GM18508 (cell line): ENCODE results near the gene NRIP2.
"Not testable (repeated sequence)": the region's sequence is repeated elsewhere in the genome, so short reads cannot be mapped to it uniquely, and the experiment has no call there.

Experiments used
- ATAC-seq: cut with Tn5 transposase; IDR thresholded peaks from one replicate; pipeline ENCODE4 v1.9.1; 2021; ENCODE audit warnings: moderate number of reproducible peaks; ENCODE audit not compliant: insufficient read depth, unreplicated experiment

Gene NRIP2

GRCh38 chr12:2834581-2835491 lies at the start of gene NRIP2:
TSS of gene NRIP2 (minus strand) at chr12:2835035. CDS start at chr12:2834983, 52 bp downstream.
- no peak for ATAC-seq

GRCh38 chr12:2879853-2880252 lies 45.0 kb upstream of the NRIP2 start:
- no peak for ATAC-seq

- ATAC-seq: no peak
Observed at GRCh38 chr12:2877953-2878732, 43.3 kb upstream of the NRIP2 start.

DNA sequence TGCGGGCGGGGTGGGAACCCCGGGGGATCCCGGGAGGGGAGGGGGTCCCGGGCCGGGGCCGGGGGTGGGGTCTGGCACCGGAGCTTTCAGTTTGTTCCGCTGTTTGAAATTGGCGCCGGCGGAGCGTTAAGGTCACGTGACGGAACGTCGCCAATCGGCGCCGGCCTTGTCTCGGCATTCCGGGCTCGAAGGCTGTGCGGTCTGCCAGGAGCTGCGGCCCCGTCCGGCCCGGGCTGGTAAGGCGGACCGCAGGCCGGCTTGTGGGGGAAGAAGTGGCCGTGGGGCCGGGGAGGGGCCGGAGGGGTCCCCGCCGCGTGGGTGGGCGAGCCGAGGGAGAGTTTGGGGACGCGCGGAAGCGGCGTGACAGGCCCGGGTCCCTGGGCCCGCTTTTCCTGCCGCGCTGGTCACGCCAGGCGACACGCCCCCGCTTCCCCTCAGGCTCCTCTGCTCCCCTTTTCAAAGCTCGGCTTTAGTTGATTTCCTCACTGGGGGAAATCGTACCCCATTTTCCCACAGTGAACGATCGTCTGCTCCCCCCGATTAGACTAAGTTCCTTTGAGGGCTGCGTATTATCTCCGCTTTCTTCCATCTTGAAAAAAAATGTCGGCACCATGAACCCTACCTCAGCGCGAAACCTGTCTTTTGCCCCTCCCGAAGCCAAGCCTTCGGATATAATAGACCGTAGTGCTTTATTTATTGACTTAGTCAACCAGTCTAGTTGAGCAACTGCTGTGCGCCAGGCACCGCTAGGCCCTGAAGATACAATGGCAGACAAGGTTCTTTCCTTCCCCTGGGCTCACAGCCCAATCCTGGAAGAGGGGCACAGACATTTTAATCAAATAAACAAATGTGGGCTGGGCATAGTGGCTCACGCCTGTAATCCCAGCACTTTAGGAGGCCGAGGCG lies 42.5 kb upstream of the NRIP2 start, which contains the start of the genes FOXM1 and RHNO1:
Gene FOXM1 (minus strand): TSS at position 128 of the 906 bp plus-strand sequence. CDS start 2,696 bp downstream, outside the sequence.
Gene RHNO1 (plus strand): TSS at position 177 of the 906 bp plus-strand sequence. CDS start 8,144 bp downstream, outside the sequence.
- no peak for ATAC-seq

- no peak for ATAC-seq
Observed at GRCh38 chr12:2876431-2877046, 41.7 kb upstream of the NRIP2 start.

- ATAC-seq: not testable (repeated sequence)
Observed at GRCh38 chr12:2868986-2869632, 34.3 kb upstream of the NRIP2 start.

DNA sequence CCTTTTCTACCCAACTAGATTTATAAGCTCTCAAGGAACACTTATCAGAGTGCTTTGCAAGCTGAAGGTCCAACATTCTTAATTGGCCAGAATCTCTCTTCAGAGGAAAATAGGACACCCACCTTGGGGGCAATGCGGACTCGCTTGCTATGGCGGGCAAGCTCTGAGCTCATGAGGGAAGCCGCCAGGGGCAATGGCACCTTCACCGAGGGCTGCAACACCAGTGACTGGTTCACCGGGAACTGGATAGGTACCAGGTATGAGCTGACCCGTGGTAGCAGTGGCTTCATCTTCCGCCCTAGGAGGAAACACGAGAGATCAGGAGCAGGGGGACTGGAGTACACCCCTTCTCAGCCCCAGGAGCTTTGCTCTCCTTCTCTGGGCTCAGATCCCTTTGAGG lies 29.4 kb upstream of the NRIP2 start:
- no peak for ATAC-seq

DNA sequence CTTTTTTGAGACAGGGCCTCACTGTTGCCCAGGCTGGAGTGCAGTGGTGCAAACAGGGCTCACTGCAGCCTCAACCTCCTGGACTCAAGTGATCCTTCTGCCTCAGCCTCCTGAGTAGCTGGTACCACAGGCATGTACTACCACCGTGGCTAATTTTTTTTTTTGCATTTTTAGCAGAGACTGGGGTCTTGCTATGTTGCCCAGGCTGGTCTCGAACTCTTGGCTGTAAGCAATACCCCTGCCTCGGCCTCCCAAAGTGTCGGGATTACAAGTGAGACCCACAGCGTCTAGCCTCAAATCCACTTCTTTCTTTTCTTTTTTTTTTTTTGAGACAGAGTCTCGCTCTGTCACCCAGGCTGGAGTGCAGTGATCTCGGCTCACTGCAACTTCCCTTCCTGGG lies 28.6 kb upstream of the NRIP2 start:
- ATAC-seq: not testable (repeated sequence)

GRCh38 chr12:2862876-2863275 lies 28.0 kb upstream of the NRIP2 start:
- no peak for ATAC-seq

DNA sequence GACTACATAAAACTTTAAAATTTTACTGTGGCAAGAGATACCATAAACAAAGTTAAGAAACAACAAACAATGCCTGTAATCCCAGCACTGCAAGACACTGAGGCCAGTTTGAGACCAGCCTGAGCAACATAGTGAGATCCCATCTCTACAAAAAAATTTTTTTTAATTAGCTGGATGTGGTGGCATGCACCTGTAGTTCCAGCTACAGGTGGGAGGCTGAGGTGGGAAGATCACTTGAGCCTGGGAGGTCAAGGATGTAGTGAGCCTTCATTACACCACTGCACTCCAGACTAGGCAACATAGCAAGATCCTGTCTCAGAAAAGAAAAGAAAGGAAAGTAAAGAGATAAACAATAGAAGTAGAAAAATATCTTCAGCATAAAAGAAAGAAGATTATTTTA lies 25.3 kb upstream of the NRIP2 start:
- no peak for ATAC-seq

- no peak for ATAC-seq
Observed at GRCh38 chr12:2858944-2859421, 24.1 kb upstream of the NRIP2 start.

DNA sequence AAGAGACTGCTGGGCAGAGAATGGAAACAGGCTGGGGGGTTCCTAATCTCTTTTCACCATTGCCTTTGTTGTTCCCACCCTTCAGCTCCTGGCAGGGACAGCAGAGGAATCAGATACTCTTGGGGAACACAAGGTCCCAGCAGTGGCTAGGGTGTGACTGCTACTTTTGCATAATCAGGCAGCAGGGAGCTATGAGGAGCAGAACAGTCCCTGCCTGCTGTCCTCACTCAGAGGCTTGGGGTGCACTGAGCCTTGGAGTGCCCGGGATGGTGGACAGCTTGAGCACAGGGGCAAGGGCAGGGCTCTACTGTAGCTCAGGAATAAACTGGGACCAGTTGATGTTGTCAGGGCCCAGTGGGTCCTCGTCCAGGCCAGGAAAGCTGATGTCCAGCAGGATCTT lies 23.5 kb upstream of the NRIP2 start:
- no peak for ATAC-seq

DNA sequence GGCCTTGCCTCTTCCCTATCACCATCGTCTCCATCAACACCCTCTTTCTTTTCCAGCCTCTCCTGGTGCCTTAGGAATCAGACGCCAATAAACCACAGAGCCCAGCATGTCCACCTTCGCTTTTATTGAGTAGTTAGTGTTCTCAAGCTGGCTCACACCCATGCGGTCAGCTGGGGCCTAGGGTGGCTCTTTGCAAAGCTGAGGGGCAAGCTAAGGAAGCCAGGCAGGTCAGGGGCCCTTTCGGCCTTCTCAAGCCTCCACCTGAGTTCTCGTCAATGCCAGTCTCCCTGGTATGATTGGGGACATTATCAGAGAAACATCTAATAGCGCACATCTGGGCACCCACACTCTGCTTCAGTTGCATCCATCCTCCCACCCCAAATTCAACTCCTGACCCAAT lies 22.7 kb upstream of the NRIP2 start:
- ATAC-seq: no peak

GRCh38 chr12:2857021-2857431 lies 22.2 kb upstream of the NRIP2 start, which contains the start of gene TEX52:
TSS of gene TEX52 (minus strand) at chr12:2857039. CDS start at chr12:2857026, 13 bp downstream.
- ATAC-seq: no peak

DNA sequence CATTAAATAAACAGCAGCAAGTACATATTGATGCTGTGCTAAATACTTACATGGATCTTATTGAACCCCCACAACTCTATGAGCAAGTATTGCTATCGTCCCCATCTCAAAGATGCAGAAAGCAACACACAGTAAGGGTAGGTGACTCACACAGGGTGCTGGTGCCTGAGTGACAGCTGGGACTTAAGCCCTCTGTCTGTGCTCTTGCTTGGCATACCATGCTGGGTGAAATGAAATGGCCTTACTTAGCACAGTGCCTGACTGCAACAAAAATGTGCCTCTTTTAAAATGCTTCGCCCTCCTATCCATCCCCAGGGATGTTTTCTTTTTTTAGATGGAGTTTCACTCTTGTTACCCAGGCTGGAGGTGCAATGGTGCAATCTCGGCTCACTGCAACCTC lies 21.2 kb upstream of the NRIP2 start:
- no peak for ATAC-seq

GRCh38 chr12:2855546-2855945 lies 20.7 kb upstream of the NRIP2 start:
- ATAC-seq: no peak

- ATAC-seq: no peak
Observed at GRCh38 chr12:2854669-2855453, 20.0 kb upstream of the NRIP2 start.

GRCh38 chr12:2853626-2854025 lies 18.8 kb upstream of the NRIP2 start:
- no peak for ATAC-seq
